H1 (cell line): ENCODE measurements around the gene CXCR3. TPM values are rescaled to one million over a fixed set of nuclear protein-coding genes. Genes with fewer than 3 reads are reported as not detected.

ENCODE experiments used
- CTCF ChIA-PET: fragments of 300-600 bp; sonication (Branson Sonifier 250); formaldehyde crosslinking; loops from one replicate; lab custom pipeline; 2021; ENCODE audit not compliant: partially characterized antibody; lab: Charles Lee
- POLR2A ChIA-PET: fragments of 300-600 bp; sonication (Branson Sonifier 250); formaldehyde crosslinking; loops from one replicate; lab custom pipeline; 2021; ENCODE audit warnings: inconsistent platforms; ENCODE audit not compliant: partially characterized antibody; lab: Charles Lee
- DNase-seq, 2 experiments: peaks; one replicate each; pipeline versions ENCODE4 v3.0.0 to v3.0.0-alpha.2; 2010 to 2022; ENCODE audit warnings: low spot score in 2 of 2, low read depth in 1 of 2, mixed read lengths in 1 of 2
- FAIRE-seq: peaks from 2 replicates; lab custom pipeline; 2011; peaks lifted over from hg19 to GRCh38; lab: Jason Lieb, UNC
- H2AFZ ChIP-seq: 2 replicates; pipeline ENCODE4 v1.8.1; 2012; ENCODE audit warnings: low read length, inconsistent platforms
- H2AK5ac ChIP-seq: 2 replicates; pipeline ENCODE4 v1.6.1; 2013; ENCODE audit warnings: low read depth, low read length
- H2BK120ac ChIP-seq: replicated peaks from 2 replicates; pipeline ENCODE3; 2013; ENCODE audit warnings: low read depth, low read length, inconsistent platforms
- H2BK12ac ChIP-seq: 2 replicates; pipeline ENCODE4 v1.6.1; 2013; ENCODE audit warnings: low read depth, low read length
- H2BK15ac ChIP-seq: 2 replicates; pipeline ENCODE4 v1.6.1; 2013; ENCODE audit warnings: low read length
- H2BK20ac ChIP-seq: 2 replicates; pipeline ENCODE4 v1.6.1; 2013; ENCODE audit warnings: low read length
- H2BK5ac ChIP-seq: 2 replicates; pipeline ENCODE4 v1.6.1; 2013; ENCODE audit warnings: low read depth, low read length
- H3K14ac ChIP-seq: 2 replicates; pipeline ENCODE4 v1.6.1; 2013; ENCODE audit warnings: inconsistent platforms; ENCODE audit not compliant: insufficient read length
- H3K18ac ChIP-seq: 2 replicates; pipeline ENCODE4 v1.6.1; 2013; ENCODE audit warnings: low read length; ENCODE audit errors: extremely low read depth
- H3K23ac ChIP-seq: 2 replicates; pipeline ENCODE4 v1.6.1; 2013; ENCODE audit warnings: inconsistent platforms; ENCODE audit not compliant: insufficient read length
- H3K23me2 ChIP-seq: 2 replicates; pipeline ENCODE4 v1.6.1; 2013; ENCODE audit warnings: low read depth, low read length
- H3K27ac ChIP-seq: 2 replicates; pipeline ENCODE4 v1.6.1; 2011; ENCODE audit warnings: low read depth, low read length, inconsistent platforms
- H3K27me3 ChIP-seq, 4 experiments: replicated peaks in 1 of 4; 1 replicate in 1 of 4; 2 replicates in 3 of 4; pipeline versions ENCODE4 v1.6.1 to v1.8.1; 2011 to 2013; ENCODE audit warnings: low read length in 3 of 4, mild to moderate bottlenecking in 3 of 4, inconsistent platforms in 2 of 4, mixed read lengths in 2 of 4, moderate library complexity in 1 of 4; ENCODE audit not compliant: control insufficient read depth in 3 of 4, insufficient read depth in 3 of 4; ENCODE audit errors: extremely low read depth in 1 of 4
- H3K36me3 ChIP-seq, 4 experiments: 2 replicates each; pipeline versions ENCODE4 v1.6.1 to v1.8.1; 2011 to 2013; ENCODE audit warnings: mild to moderate bottlenecking in 4 of 4, low read length in 3 of 4, moderate library complexity in 2 of 4, control low read depth in 1 of 4, inconsistent platforms in 1 of 4; ENCODE audit not compliant: insufficient read depth in 4 of 4, control insufficient read depth in 2 of 4
- H3K4ac ChIP-seq: replicated peaks from 2 replicates; pipeline ENCODE3; 2013; ENCODE audit warnings: low read length, low read depth, mixed read lengths, inconsistent platforms; ENCODE audit not compliant: insufficient read length
- H3K4me1 ChIP-seq, 4 experiments: replicated peaks in 1 of 4; 1 replicate in 1 of 4; 2 replicates in 3 of 4; pipeline versions ENCODE4 v1.6.1 to v1.8.1; 2011 to 2013; ENCODE audit warnings: low read length in 3 of 4, inconsistent platforms in 2 of 4, mixed read lengths in 1 of 4; ENCODE audit not compliant: insufficient read depth in 4 of 4, control insufficient read depth in 3 of 4
- H3K4me2 ChIP-seq, 2 experiments: 2 replicates each; pipeline versions ENCODE4 v1.6.1 to v1.8.1; 2011 to 2013; ENCODE audit warnings: low read depth in 2 of 2, low read length in 2 of 2, control low read depth in 1 of 2, inconsistent platforms in 1 of 2, mild to moderate bottlenecking in 1 of 2; ENCODE audit not compliant: insufficient read depth in 1 of 2
- H3K4me3 ChIP-seq, 4 experiments: fragments of 200-600, 300-600 bp in 1 of 4; sonication (generic), shearing (Covaris generic), sonication (Bioruptor Twin) in 1 of 4; 2 replicates each; pipeline versions ENCODE4 v1.5.1 to v1.8.1; 2011 to 2016; ENCODE audit warnings: low read length in 4 of 4, low read depth in 3 of 4, control low read depth in 2 of 4, inconsistent platforms in 2 of 4, mild to moderate bottlenecking in 2 of 4, mixed read lengths in 1 of 4, moderate library complexity in 1 of 4; ENCODE audit not compliant: insufficient read depth in 2 of 4; ENCODE audit errors: extremely low read depth in 1 of 4
- H3K56ac ChIP-seq: replicated peaks from 2 replicates; pipeline ENCODE3; 2013; ENCODE audit warnings: low read depth, mild to moderate bottlenecking, mixed read lengths, low read length, inconsistent platforms; ENCODE audit not compliant: insufficient read length
- H3K79me1 ChIP-seq: 2 replicates; pipeline ENCODE4 v1.6.1; 2013; ENCODE audit warnings: low read depth, low read length, control low read depth
- H3K79me2 ChIP-seq, 2 experiments: 2 replicates each; pipeline versions ENCODE4 v1.6.1 to v1.8.1; 2012 to 2013; ENCODE audit warnings: low read length in 2 of 2, mild to moderate bottlenecking in 2 of 2, inconsistent platforms in 1 of 2; ENCODE audit not compliant: insufficient read depth in 2 of 2, control insufficient read depth in 1 of 2
- H3K9ac ChIP-seq, 4 experiments: replicated peaks in 1 of 4; 1 replicate in 1 of 4; 2 replicates in 3 of 4; pipeline versions ENCODE4 v1.6.1 to v1.8.1; 2011 to 2013; ENCODE audit warnings: low read depth in 3 of 4, low read length in 3 of 4, control low read depth in 2 of 4, mild to moderate bottlenecking in 2 of 4, moderate library complexity in 2 of 4, inconsistent platforms in 1 of 4; ENCODE audit errors: extremely low read depth in 1 of 4
- H3K9me3 ChIP-seq, 2 experiments: 2 replicates each; pipeline versions ENCODE4 v1.6.1 to v1.8.1; 2012 to 2013; ENCODE audit warnings: mild to moderate bottlenecking in 2 of 2, moderate library complexity in 2 of 2, control low read depth in 1 of 2, inconsistent platforms in 1 of 2, low read depth in 1 of 2, low read length in 1 of 2, mixed read lengths in 1 of 2; ENCODE audit not compliant: insufficient read depth in 2 of 2
- H4K20me1 ChIP-seq, 2 experiments: replicated peaks in 1 of 2; 2 replicates each; pipeline versions ENCODE3 to v1.8.1; 2011 to 2013; ENCODE audit warnings: inconsistent platforms in 2 of 2, low read length in 2 of 2, mild to moderate bottlenecking in 1 of 2; ENCODE audit not compliant: insufficient read depth in 2 of 2, control insufficient read depth in 1 of 2
- H4K5ac ChIP-seq: 2 replicates; pipeline ENCODE4 v1.6.1; 2013; ENCODE audit warnings: low read length, low read depth, mixed read lengths, inconsistent platforms; ENCODE audit not compliant: insufficient read length
- H4K8ac ChIP-seq: 2 replicates; pipeline ENCODE4 v1.8.0; 2013; ENCODE audit warnings: mild to moderate bottlenecking, moderate library complexity, low read length, inconsistent platforms; ENCODE audit not compliant: insufficient read depth; ENCODE audit errors: extremely low read depth
- H4K91ac ChIP-seq: replicated peaks from 2 replicates; pipeline ENCODE3; 2013; ENCODE audit warnings: low read length, mixed read lengths, inconsistent platforms; ENCODE audit not compliant: insufficient read length
- JUND ChIP-seq: IDR thresholded peaks from 2 replicates; pipeline ENCODE4 v1.6.1; 2011; ENCODE audit warnings: mild to moderate bottlenecking, improper control_type of control experiment, low read length
- POU5F1 ChIP-seq: IDR thresholded peaks from 2 replicates; pipeline ENCODE4 v1.6.1; 2011; ENCODE audit warnings: low read depth, mild to moderate bottlenecking, low read length, moderate library complexity
- SIX5 ChIP-seq: IDR thresholded peaks from 2 replicates; pipeline ENCODE4 v1.6.1; 2011; ENCODE audit warnings: mild to moderate bottlenecking, low read depth, low read length
- WGBS, 2 experiments: shearing (Covaris generic) in 1 of 2; methylation state at CpG; one replicate each; pipeline versions ENCODE4 v1.1.6 to v1.1.7; 2013 to 2015; ENCODE audit warnings: low lambda C conversion rate in 2 of 2, mixed read lengths in 2 of 2, inconsistent platforms in 1 of 2, low coverage in 1 of 2, missing lambda C conversion rate in 1 of 2; ENCODE audit not compliant: insufficient replicate concordance in 2 of 2, insufficient coverage in 1 of 2, insufficient read length in 1 of 2; ENCODE audit errors: extremely low coverage in 1 of 2, missing lambda C conversion rate in 1 of 2; 5-methylcytosine and 5-hydroxymethylcytosine counted together
- polyA plus RNA-seq, 7 experiments: library from polyadenylated mRNA; depleted of rRNA in 3 of 7; stranded (reverse) in 5 of 7; unstranded in 2 of 7; fragments of >200 nt in 5 of 7; fragments of 200-250 nt in 2 of 7; gene quantifications; 1 replicate in 5 of 7; 2 replicates in 1 of 7; 4 replicates in 1 of 7; pipeline versions ENCODE4 v1.2.1 to v1.2.3, GENCODE V29; 2011 to 2013; ENCODE audit warnings: missing spikeins in 2 of 7, mixed read lengths in 2 of 7
- total RNA-seq: library from RNA; stranded (reverse); fragmentation: NEBNext Ultra II Directional; extraction: Animal tissue kit (Norgen Biotek cat#: 25700); gene quantifications from 2 replicates; pipeline ENCODE4 v1.2.1, GENCODE V29; 2021

Gene CXCR3
- total and polyA plus RNA-seq, 2 of the 8 experiments (the other 6 are each of a cell fraction or from before 2014, with no cell fraction given): not detected

GRCh38 chrX:71603618-71604017 lies 14.7 kb downstream of the CXCR3 start:
- Histone ChIP-seq H3K9me3 (no peaks in the 10 kb centered on the region), H2AK5ac (no peak overlapping the region), H3K79me2 (no peaks in the 10 kb centered on the region), H4K20me1 (no peaks in the 10 kb centered on the region), H2BK15ac (no peak overlapping the region), H2BK5ac (no peak overlapping the region), H4K5ac (no peak overlapping the region), H3K9ac (no peak overlapping the region), H3K79me1 (no peaks in the 10 kb centered on the region), H4K8ac (no peak overlapping the region), H3K4ac (no peak overlapping the region), H4K91ac (no peak overlapping the region), H3K23ac (no peak overlapping the region), H3K4me3 (no peak overlapping the region), H3K4me2 (no peak overlapping the region), H2BK12ac (no peak overlapping the region), H3K23me2 (no peaks in the 10 kb centered on the region), H3K36me3 (peaks cover 0 to 8% (median 0%) of the 10 kb centered on the region in 4 experiments; a peak in 2 of 8 replicates), H3K18ac (no peak overlapping the region), H2BK120ac (no peak overlapping the region), H2AFZ (no peak overlapping the region), H3K27me3 (no peaks in the 10 kb centered on the region), H2BK20ac (no peak overlapping the region), H3K56ac (no peak overlapping the region), H3K14ac (no peak overlapping the region), H3K4me1 (no peaks in the 10 kb centered on the region), H3K27ac (no peak overlapping the region)
- ChIA-PET CTCF (interaction anchor here (1.1 kb wide), 1 partner anchor 48 kb away, joined by 4 read pairs; no protein-coding TSS in a partner anchor), POLR2A (interaction anchor here (0.6 kb wide), 1 partner anchor 58 kb away, joined by 4 read pairs; no protein-coding TSS in a partner anchor)
- 94% methylated on average over 19 of the region's 33 CpGs; no CpG with 5 or more reads in 1 of the 2 experiments for WGBS, 2 experiments
- DNase-seq: no peak
- FAIRE-seq: no peak
- no peak for TF ChIP-seq POU5F1
- TF ChIP-seq SIX5: no peak
- TF ChIP-seq JUND: no peak
